HG02981 (cell line): ENCODE data around the gene PDE11A.
"Not testable (repeated sequence)": the region's sequence is repeated elsewhere in the genome, so short reads cannot be mapped to it uniquely, and the experiment has no call there.

ENCODE experiments used
- ATAC-seq: cut with Tn5 transposase; IDR thresholded peaks from one replicate; pipeline ENCODE4 v1.9.1; 2021; ENCODE audit warnings: mild to moderate bottlenecking, moderate library complexity; ENCODE audit not compliant: unreplicated experiment

Gene PDE11A

DNA sequence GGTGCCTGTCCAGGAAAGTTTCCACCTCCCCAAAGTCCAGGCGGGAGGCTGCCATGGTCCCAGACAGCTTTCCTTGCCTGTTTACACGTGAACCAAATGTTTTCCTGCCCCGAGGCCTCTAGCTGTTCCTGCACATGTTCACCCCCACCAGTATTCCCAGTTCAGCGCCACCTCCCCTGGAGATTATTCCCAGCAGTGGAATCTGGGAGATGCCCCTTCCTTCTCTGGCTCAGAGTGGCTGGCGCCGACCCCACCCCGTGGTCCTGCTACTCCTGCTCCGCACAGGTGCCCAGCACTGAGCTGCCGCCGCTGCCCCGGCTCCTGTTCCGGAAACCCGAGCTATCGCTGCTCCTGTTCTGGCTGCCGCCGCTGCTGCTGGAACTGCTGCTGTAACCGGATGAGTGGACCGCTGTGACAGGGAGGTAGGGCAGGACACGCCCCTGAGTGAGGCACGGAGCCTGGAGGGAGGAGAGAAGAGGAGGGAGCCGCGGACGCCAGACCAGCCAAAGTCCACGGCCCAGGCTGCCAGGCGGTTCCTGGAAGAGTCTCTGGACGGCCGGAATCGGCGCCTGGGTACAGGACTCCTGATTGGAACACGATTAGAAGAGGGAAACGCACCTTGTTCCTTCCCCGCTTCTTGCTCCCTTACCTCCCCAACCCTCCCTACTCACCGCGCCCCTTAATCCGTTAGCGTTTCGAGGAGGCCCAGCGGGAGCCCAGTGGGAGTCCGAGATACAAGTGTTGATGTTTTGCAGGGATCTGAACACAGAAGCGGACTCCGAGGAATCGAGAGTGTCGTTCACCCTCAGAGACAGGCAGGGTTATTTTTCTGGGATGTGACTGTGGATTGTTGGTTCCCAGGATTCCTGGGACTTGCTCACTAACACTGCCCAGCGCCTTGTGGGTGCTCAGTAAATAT is at the start of gene PDE11A:
Gene PDE11A (minus strand): TSS at position 395 of the 919 bp plus-strand sequence. CDS start 340 bp downstream, at position 55.
- peak; percentile 65 for ATAC-seq

DNA sequence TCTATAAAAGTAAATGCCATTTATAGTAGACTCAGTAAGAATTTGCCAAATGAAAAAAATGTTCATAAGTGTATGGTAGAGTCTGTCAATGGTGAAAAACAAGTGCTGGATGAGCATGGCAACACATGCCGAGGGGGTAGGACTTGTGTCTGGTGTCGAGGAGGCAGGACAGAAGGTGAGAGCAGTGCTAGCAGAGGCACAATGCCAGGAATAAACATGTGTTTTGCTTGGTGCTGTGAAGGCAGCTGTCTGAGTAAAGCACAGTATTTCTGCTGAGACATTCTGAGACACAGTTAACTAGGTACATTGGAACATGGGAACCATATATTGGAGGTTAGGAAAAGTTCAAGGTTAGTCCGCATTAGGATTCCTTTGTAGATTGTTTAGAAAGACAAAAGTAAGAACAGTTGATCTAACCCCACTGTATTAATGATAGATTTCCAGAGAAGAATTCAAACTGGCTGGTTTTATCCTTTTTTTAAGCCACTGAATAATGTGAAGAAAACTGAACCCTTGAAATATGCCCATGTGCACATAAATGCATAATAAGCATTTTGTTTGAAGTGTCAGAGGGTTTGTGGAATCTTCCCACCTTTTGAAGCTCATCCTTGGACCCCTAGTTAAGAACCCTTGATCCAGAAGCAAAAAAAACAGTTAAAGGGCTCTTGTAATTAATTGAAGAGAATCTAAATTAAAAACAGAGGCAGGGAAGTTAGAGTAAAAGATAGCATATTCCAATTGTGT is 46.8 kb upstream of the PDE11A start:
- ATAC-seq: no peak

DNA sequence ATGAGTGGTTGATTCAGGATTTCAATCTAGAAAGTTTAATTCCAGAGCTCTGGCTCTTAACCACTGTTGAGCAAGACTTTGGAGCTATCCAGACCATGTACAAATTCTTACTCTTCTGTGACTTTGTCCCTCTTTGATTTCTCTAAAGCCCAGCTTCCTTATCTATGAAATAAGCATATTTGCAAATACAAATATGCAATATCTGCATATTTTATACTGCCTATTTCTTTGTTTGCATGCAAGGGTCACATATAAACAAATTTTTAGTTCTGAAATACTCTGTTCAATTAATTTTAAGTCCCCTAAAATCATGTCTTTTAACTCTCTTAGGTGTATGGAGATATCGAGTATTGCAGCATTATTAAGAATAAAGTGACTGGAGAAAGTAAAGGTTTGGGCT is 45.1 kb upstream of the PDE11A start:
- no peak for ATAC-seq

DNA sequence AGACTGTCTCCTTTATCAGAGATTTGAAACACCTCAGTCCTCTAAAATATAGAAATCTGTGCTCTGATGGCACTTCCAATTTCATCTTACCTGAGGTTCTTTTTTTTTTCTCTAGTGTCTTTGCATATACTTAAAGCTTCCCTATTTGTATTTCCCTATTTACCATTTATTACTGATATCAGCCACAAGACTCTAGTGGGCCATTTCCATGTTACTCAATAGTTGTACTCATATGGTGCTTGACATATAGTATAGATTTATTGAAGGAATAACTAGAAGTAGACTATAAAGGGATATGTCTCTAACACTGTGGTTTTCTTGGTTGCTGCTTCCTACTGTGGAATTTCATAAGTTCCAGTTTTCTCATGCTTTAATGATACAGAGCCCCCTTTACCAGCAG is 42.7 kb upstream of the PDE11A start:
- ATAC-seq: no peak

DNA sequence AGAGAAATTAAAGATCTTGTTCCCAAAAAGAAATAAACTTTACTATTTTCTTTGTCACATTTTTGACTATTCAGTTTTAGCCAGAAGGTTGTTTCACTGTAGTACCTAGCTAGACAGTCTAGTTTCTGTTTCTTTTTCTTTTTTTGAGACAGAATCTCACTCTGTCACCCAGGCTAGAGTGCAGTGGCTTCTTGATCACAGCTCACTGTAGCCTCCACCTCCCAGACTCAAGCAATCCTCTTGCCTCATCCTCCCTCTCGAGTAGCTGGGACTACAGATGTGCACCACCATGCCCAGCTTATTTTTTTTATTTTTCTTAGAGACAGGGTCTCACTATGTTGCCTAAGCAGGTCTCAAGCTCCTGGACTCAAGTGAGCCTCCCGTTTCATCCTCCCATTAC is 41.9 kb upstream of the PDE11A start:
- ATAC-seq: peak; percentile 32

DNA sequence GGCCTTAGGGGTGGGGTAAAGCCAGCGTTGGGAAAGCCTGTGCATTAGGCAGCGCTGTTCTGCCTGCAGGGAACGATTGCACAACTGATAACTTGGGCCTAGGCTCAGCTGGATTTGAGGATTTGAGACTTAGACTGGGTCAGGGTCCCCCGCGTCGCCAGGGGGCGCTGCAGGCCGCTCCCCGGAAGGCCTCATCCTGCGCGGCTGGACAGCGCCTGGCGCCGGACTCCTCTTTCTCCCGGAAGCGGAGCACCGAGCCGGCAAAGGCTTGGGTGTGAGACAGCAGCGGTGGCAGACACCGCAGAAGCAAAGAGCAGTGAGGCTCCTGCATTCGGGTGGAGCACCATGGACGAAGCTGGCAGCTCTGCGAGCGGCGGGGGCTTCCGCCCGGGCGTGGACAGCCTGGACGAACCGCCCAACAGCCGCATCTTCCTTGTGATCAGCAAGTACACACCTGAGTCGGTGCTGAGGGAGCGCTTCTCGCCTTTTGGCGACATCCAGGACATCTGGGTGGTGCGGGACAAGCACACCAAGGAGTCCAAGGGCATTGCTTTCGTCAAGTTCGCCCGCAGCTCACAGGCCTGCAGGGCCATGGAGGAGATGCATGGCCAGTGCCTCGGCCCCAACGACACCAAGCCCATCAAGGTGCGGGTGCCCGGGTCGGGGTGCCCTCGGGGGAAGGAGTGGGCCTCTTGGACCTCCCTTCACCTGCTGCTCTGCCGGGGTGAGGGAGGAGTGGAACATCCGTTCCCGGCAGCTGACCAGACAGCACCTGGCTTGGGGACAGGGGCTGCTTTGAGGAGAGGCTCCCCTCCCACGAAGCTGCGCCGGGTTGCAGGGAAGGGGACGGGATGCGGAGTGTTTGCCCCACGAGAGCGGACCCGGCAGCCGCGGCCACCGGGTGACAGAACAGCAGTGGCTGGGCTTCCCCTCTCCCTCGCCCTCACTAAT is 39.9 kb upstream of the PDE11A start, which contains the start of gene RBM45:
Gene RBM45 (plus strand): TSS at position 236 of the 951 bp plus-strand sequence. CDS start 110 bp downstream, at position 346.
- ATAC-seq: peak; percentile 88

DNA sequence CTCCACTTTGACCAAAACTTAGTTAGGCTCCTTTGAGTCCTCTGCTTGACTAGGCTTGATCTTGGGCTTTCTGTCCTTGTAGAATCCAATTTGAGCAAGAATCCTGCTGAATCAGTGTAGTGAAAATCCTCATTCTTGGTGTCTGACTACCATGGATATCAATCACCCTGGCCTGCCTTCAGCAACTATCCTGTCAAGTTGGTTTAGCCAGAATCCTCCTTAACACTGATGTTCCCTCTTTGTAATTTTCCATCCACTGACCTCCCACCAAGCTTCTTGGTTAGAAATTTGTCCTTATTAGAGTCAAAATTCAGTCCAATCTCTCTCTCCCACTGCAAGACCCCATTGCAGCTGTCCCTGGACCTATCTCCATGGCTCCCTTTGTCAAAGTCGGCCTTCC is 39.2 kb upstream of the PDE11A start:
- ATAC-seq: no peak

DNA sequence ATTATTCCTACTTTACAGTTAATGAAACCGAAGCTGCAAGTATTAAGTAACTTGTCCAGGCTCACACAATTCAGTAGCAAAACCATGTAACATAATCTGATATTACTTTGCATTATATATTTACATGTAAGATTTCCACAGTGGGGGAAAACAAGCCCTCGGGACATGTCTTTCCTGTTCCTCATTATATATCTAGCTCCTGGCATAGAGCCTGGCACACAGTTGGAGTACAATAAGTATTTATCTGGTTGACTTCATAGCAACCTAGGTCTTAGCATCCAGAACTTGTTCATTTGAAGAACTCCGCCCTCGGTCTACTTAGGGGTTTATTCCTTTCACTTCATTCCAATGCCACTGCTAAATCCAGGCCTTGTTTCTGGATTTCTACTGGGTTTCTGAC is 38.1 kb upstream of the PDE11A start:
- ATAC-seq: no peak

DNA sequence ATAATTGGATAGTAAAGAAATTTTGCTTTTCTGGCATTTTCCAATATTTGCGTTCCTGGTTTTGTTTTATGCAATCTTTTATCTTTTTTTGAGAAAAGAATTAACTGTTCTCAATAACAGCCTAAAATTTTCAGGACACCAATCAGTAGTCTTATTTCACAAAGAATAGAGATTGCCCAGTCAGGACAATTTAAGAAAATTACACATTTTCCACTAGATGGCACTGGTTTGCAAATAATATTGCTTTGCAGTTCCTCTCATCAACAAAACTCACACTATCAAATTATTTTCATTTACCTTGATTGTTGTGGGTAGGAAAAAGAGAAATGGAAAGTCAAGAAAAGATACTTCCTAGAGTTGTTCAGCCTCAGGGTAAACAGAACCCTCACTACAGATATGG is 37.2 kb upstream of the PDE11A start:
- ATAC-seq: no peak

DNA sequence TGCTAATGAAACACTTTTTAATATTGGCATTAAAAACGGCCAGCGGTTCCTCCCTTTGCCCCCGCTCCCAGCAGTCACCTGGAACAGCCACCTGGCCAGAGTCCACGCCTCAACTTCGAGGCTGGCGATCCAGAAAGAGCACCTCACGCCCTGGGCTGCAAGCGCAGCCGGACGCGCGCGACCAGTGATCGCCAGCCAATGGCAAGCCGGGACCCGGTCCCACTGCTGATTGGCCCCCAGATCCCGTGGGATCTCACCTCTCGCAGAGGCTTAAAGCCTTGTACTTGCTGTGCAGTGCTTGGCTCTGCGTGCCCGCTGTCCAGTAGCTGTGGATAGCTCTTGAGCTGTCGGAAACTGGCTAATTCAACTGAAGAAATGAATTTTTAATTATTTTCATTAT is 35.6 kb upstream of the PDE11A start:
- no peak for ATAC-seq

DNA sequence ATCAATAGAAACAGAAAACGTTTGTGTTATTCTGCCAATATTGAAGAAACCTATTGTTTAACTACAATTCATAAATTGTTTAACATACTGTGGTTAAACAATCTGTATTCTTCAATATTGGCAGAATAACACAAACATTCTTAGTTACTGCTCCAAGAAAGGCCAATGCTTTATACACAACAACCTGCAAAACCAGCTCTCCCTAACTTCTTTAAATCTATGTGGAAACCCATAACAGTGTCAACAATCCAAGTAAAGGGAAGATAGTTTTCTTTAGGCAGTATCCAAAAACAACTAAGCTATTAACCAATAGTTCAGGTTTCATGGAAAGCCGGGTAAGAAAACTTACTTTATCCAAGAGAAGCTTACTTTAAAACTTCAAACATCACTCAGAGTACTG is 33.5 kb upstream of the PDE11A start:
- no peak for ATAC-seq

DNA sequence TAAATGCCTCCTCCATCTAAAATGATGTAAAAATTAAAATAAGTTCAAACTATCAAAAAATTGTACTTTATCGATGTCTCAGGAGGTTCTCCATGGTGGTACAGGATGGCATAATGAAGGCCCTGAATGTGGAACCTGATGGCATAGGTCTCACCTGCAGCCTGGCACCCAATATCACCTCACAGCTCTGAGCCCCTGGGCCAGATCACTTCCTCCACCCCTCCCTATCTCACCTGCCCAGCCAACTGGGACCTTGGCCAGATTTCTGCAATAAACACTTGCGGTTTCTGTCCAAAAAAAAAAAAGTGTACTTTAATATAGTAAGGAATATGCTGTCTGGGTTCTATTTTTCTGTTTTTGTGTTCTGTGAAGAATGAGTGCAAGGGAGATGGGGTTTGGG is 33.0 kb upstream of the PDE11A start:
- no peak for ATAC-seq

DNA sequence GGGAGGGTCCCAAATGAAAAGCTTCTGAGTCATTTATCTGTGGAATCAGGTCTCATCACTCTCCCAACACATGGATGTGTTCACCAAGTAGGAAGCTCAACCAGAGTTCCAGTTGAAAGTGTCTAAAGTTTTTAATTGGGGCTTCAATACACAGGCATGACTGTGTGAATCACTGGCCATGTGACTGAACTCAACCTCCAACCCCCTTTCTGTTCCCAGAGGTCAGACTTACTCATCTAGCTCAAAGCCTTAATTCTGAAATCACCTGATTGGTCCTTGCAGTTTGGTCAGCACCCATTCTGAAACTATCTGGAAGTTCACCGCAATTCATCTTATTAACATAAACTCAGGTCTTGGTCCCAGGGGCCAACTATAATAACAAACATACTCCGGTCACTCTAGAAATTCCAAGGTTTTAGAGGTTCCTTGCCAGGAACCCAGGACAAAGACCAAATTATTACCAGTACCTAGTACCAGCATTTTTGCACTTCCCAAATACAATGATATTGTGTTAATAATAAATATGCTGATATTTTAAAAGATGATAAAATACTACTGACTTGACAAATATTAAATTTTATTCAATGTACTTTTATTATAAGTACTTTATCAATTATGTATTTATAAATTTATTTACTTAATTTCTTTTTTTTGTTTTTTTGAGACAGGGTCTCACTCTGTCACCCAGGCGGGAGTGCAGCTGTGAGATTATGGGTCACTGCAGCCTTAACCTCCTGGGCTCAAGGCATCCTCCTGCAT is 28.9 kb upstream of the PDE11A start:
- no peak for ATAC-seq

DNA sequence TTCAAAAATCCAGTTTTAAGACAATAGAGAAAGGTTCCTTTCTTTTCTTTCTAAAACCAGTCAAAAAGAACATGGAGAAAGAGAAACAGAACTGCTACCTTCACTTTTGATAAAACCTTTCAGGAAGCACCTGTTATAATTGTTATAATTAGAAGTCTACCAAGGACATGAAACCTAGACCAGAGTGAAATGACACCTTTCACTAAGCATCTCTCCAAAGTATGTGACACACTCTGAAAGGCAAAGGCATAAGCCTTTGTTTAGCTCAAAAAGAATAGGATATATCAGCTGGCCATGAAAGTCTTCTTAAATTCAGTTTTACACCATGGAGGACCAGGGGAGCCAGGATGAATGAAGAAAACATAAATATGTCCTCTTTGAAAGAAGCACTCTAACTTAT is 20.9 kb upstream of the PDE11A start:
- no peak for ATAC-seq

DNA sequence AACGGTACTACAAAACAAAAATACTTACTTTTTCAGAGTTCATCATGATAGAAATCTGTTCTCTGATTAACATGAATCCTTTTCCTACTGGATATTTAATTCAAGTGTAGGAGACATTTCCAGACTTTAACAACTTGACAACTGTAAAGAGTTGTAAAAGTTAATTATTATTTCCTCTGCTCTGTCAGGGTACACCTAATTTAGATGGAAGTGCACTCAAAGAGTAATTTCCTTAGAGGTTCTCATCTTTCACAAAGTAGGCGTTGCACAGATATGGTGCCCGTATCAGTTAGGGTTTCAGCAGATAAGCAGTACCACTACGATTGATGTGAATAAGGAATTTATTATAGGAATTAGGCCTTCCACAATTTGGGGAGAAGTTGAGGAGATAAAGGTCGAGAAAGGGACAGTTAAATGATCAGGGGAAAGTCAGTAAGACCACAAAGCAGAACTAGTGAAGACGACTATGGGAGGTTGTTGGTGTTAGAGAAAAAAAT is 16.2 kb upstream of the PDE11A start:
- ATAC-seq: no peak

DNA sequence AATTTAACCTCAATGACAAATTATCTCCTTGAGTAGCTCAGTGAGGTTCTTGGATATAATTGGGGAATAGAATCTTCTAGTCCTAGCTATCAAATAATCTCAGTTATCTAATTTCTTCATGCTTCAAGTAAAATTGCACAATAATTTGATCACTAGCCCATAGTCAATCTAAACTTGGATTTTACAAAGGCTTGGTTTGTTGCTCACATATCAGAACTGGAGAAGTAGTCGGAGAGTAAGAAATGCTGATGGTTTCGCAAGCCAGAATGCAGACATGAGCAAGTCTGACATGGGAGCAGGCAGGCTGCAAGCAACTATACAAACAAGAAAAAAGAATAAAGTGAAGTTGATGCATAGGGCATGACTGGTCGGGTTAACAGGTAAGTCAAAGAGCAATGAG is 11.7 kb upstream of the PDE11A start:
- no peak for ATAC-seq

DNA sequence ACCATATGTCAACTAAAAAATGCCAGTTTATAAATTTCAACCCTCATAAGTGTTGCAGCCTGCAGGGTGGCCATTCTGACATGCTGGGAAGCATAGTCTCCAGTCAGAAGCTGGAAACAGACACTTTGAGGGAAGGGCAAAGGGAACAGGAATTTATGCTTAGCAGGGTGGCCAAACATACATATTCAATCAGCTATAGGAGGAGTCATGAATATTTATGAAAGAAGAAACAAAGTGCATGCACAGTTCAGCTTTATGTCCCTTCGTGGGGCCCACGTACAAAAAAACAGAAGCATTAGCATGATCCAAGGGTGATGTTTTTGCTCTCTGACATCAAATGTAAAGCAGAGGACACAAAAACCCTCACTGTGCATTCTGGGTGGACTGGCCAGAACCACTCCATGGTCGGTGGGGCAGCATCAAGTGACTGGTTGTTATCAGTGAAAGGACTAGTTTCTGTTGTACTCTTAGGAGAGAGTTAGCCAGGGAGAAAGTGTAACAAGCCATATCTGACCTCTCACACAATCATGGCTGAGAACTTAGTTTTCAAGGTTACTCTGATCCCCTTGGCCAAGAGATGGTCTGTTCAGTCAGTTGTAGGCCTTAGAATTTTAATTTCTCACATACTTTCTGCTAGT is 9.9 kb upstream of the PDE11A start:
- ATAC-seq: no peak

DNA sequence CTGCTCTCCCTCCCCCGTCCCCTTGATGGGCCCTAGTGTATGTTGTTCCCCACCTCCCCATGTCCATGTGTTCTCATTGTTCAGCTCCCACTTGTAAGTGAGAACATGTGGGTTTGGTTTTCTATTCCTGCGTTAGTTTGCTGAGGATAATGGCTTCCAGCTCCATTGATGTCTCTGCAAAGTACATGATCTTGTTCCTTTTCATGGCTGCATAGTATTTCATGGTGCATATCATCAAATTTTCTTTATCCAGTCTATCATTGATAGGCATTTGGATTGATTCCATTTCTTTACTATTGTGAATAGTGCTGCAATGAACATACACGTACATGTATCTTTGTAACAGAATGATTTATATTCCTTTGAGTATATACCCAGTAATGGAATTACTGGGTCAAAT is 6.7 kb upstream of the PDE11A start:
- not testable (repeated sequence) for ATAC-seq

DNA sequence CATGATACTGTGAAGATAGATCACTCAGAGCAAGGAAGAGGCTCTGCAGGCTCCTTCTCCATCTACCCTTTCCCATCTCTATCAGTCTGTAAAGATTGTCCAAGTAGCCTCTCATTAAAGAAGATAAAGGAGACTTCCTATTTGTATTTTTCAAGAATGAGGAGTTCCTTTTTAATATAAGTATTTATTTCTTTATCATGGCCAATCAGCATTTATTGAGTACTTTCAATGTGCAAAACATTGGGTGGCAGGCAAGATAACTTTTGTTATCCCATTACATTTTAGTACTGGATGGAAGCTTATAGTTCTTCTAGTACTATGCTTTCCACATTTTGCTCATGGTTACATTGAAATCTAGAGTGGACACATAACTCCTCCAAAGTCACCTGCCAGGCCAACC is 3.6 kb upstream of the PDE11A start:
- no peak for ATAC-seq

DNA sequence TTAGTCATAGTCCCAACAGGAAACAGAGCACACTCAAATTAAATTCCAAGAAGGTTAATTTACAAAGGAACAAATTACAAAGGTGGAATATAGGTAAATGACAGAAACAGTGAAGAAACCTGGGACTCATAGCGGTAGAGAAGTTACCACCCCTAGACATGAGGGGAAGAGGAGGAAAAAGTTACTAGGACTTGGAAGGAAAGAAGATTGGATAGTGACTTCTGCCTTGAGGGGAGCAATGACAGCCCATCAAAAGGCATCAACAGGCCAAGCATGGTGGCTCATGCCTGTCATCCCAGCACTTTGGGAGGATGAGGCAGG is 2.4 kb upstream of the PDE11A start:
- no peak for ATAC-seq
